Raji (cell line): ENCODE results near the gene GNA15.

Experiments
- POLR2A ChIP-seq: IDR thresholded peaks from 2 replicates; pipeline ENCODE4 v1.6.1; 2011; ENCODE audit warnings: low read depth, low read length, control low read depth; ENCODE audit not compliant: insufficient read depth

Gene GNA15

DNA sequence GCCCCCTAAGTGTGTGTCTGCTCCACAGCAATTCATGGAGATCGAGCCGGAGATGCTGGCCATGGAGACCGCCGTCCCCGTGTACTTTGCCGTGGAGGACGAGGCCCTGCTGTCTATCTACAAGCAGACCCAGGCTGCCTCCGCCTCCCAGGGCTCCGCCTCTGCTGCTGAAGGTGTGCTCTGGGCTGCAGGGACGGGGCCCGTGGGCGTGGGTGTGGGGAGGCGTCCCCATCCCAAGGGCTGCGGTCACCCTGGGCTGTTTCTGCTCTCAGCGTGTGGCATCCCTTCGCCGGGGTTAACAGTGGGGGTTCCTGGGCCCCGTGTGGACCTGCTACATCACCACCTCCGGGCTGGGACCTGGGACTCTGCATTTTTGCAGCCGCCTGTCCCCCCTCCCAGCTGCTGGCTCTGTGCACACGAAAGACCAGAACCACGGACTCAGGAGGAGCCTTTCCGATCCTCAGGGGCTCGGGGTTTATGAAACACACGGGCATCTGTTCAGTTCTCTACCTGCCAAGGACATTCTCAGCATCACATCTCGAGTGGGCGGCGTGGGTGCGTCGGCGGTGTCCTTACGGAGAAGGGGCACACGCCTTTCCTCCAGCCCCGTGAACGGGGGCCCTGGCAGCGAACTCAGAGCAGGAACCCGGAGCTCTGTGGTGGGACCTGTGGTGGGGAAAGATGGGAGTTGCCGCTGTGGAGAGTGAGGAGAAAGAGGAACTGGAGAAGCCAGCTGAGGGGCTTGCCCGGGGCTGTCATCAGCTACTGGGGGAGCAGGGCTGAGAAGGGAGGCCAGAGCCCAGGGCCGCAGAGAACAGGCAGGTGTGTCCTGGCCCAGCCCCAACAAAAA is 57.6 kb downstream of the GNA15 start:
- TF ChIP-seq POLR2A = no peak

DNA sequence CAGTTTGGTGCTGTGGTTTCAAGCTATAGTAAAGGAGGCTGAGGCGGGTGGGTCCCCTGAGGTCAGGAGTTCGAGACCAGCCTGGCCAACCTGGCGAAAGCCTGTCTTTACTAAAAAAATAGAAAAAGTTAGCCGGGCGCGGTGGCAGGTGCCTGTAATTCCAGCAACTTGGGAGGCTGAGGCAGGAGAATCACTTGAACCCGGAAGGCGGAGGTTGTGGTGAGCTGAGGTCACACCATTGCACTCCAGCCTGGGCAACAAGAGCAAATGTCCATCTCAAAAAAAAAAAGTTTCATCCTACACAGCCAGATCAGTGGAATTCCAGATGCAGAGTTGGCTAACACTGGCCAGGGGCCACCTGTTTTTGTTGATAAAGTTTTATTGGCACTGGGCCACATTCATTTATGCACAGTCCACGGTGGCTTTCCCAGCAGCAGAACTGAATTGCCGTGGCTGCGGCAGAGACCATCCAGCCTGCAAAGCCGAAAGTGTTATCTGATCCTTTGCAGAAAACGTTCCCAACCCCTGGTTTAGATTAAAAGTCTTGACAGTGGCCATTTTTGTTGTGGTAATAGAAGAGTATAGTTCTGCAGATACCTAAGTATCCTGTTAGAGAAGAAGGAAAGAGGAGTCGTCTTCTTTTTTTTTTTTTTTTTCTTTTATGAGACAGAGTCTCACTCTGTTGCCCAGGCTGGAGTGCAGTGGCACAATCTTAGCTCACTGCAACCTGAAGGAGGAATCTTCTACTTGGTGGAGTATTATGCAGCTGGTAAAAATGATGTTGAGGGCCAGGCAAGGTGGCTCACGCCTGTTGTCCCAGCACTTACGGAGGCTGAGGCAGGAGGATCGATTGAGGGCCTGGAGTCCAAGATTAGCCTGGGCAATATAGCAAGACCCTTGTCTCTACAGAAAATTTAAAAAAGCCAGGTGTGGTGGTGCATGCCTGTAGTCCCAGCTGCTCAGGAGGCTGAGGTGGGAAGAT is 58.6 kb downstream of the GNA15 start:
- no peak for TF ChIP-seq POLR2A

DNA sequence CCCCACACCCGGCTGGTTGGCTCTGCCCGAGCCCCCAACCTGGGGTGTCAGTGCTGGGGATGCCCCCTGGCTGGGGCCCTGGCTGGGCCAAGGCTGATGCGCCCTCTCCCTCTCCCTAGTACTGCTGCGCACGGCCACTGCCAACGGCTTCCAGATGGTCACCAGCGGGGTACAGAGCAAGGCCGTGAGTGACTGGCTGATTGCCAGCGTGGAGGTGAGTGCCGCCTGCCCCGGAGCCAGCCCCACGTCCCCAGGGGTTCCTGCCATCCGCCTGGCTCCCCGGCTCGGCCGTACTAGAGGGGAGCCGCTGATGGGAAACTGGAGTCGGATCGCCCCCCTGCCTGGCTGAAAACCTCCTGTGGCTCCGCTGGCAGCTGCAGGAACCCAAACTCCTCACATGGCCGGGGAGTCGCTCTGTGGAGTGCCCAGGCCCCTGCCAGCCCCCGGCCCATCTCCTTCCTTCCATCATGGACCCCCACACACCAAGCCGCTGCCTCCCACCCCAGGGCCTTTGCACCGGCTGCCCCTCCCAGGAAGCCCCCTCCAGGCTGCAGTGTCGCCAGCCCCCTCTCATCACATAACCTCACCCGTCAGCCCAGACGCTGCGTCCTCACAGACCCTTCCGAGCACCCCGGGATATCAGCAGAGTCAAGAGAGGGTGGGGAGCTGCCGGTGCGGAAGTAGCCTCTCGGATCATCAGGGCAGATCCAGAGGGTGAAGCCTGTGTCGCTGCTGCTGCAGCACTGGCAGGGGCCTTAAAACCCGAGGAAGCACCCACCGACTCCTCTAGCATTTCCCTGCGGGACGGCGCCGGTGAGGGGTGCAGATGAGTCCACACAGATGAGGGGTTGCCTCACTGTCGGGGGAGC is 60.5 kb downstream of the GNA15 start:
- TF ChIP-seq POLR2A = no peak

DNA sequence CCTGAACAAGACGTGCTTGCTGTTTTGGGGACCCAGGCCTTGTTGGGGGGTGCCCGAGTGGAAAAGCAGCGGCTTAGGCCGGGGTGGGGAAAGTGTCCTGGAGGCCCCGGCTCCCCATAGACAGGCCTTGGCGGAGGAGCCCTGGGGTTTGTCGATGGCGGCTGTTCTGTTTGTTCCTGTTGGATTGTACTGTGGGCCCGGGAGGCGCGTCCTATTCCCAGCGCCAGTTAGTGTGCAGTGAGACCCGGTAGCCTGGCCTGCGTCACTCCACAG is 61.0 kb downstream of the GNA15 start:
- no peak for TF ChIP-seq POLR2A

DNA sequence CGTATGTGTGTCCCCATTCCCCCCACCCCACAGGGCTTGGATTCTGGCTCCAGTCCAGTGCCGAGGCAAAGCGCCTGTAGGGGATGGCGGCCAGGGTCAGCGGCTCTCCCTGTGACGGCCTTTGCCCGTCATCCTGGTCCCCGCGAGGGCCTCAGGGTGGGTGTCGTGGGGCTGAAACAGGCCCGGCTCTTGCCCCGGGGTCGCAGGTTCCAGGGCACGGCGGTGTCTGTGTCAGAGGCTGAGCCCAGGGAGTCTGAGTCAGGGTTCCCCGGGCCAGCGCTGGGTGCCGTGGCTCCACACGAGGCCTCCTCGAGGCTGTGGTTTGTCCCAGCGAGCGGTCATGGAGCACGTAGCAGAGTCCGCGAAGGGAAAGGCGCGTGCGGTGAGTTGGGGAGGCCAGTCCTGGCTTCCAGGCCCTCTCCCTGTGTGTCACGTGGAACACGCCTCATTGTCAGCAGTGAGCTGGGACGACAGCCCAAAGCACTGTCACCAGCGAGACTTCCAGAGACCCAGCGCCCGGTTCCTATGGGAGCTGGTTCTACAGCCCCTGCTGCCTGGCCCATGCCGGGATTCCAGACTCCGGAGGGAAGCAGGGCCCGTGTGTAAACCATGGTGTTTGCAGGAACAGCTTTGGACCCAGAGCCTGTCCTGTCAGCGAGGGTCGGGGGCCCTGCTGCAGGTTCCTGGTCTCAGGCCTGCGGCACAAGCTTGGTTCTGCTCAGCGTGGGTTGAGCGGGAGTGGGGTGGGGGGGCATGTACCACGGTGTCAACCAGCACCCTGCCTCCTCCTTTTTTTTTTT is 63.3 kb downstream of the GNA15 start:
- no peak for TF ChIP-seq POLR2A

DNA sequence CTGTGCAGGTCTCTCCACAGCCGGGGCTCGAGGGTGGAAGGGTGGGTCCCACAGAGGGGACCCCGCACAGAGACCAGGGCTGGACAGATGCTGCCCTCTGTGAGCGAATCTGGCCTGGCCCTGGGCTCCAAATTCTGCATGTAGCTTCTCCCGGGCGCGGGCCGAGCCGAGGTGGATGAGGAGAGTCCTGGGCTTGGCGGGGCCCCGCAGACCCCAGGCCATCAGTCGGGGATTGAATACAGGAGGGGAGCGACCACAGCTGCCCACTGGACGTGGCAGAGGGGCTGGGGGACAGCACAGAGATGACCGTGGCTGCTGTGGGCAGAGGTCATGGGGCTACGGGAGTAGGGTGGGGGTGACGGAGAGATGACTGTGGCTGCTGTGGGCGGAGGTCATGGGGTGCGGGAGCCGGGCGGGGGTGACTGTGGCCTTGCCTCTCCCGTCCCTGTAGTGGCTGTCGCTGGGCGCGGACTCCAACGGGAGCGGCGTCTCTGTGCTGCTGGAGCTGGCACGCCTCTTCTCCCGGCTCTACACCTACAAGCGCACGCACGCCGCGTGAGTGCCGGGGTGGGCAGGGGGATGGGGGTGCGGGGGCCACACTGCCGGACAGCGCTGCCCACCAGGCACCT is 65.4 kb downstream of the GNA15 start:
- TF ChIP-seq POLR2A = no peak

DNA sequence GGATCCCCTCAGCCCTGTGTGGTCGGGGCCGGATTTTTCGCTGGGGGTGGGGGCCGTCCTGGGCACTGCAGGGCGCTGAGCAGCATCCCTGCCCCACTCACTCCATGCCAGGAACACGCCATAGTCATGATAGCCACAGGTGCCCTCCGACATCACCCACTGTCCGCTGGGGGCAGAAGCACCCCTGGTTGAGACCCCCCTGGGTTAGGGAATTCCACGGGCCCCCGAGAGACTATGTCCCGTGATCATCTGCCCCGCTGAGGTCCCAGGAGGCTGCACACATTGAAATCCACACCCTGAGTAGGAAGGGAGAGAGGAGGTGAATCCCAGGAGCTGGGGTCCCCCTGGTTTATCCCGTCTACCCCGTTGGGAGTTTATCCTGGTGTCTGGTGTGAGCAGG is 66.1 kb downstream of the GNA15 start:
- no peak for TF ChIP-seq POLR2A

DNA sequence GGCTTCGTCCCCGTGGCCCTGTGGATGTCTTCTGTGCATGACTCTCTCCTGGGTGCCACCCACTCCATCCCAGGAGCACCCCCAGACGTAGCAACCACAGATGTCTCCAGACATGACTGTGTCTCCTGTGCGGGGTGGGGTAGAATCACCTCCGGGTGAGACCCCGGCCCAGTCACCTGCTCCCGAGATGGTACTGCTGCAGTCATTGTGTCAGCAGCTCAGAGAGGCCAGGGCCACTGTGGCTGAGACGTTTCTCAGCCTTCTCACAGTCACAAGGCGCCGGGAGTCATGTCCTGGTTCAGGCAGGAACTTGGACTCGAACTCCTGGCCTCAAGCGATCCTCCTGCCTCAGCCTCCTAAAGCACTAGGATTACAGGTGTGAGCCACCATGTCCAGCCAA is 66.5 kb downstream of the GNA15 start:
- no peak for TF ChIP-seq POLR2A

DNA sequence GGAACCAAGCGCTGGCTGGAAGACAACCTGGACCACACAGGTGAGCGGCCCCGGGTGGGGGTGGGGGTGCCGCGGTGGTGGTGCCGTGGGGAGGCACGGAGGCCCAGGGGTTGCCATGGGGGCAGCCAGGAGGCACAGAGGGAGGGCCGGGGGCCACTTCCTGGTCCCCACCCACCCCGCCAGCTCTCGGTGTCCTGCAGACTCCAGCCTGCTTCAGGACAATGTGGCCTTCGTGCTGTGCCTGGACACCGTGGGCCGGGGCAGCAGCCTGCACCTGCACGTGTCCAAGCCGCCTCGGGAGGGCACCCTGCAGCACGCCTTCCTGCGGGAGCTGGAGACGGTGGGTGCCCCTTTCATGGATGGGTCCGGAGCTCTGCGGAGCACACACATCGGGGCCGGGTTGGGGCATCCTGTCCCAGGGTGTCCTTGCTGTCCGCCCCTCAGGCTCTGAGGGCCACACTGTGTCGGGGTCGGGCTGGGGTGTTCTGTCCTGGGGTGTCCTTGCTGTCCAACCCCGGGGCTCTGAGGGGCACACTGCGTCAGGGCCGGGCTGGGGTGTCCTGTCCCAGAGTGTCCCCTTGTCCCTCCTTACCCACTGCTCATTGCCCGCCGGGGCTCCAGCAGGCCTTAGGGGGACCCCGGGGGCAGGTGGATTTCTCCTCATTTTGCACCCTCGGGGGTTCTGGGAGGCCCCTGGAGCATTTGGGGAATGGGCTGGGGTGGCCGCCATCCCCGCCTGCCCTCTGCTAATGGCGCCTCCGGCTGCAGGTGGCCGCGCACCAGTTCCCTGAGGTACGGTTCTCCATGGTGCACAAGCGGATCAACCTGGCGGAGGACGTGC is 68.2 kb downstream of the GNA15 start:
- TF ChIP-seq POLR2A = no peak

DNA sequence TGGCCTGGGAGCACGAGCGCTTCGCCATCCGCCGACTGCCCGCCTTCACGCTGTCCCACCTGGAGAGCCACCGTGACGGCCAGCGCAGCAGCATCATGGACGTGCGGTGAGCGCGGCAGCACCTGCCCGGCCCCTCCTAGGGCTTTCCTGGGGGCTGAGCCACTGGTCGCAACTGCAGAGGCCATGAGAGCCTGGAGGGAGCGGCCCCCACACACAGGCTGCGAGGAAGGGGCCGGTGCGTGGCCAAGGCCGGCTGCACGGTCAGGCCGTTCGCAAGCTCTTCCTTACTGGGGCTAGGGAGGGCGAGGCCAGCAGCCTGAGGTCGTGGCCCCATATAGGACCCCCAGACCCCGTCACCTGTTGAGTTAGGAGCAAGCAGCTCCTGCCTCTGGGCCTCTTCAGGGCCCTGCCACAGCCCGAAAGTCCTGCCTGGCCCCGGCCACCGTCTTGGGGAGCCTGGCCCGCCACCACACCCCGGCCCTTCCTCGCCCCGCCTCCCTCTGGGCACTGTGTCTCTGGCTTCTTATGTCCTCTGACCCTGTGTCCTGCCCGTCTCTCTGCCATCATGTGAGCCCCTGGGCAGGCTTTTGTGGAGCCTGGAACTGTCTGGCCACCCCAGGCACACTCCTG is 68.9 kb downstream of the GNA15 start:
- no peak for TF ChIP-seq POLR2A

DNA sequence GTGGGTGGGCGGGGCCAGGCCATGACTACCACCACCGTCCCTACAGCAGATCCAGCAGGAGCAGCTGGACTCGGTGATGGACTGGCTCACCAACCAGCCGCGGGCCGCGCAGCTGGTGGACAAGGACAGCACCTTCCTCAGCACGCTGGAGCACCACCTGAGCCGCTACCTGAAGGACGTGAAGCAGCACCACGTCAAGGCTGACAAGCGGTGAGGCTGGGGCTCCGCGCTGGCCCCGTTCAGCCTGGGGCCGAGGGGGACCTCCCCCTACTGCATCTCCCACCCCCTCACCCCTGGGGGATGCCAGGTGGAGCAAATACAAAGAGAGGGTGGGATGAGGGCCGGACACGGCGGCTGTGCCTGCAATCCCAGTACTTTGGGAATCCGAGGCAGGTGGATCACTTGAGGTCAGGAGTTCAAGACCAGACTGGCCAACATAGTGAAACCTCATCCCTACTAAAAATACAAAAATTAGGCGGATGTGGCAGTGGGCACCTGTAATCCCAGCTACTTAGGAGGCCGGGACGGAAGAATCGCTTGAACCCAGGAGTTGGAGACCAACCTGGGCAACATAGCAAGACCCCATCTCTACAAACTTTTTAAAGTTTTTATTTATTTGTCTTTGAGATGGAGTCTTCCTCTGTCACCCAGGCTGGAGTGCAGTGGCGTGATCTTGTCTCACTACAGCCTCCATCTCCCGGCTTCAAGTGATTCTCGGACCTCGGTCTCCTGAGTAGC is 70.6 kb downstream of the GNA15 start:
- no peak for TF ChIP-seq POLR2A
